SK-N-MC (cell line): ENCODE data around the gene PARD3B.

Experiments used
- EZH2 ChIP-seq: fragments of 200-600 bp; sonication (generic); IDR thresholded peaks from one replicate; pipeline ENCODE4 v1.6.1; 2017; ENCODE audit warnings: antibody characterized with exemption
- FOXP2 ChIP-seq: optimal IDR thresholded peaks from 2 replicates; pipeline ENCODE3; 2011; ENCODE audit warnings: mild to moderate bottlenecking, moderate library complexity; ENCODE audit not compliant: insufficient read depth; ENCODE audit errors: extremely low read length, control extremely low read depth
- POLR2AphosphoS5 ChIP-seq: IDR thresholded peaks from 2 replicates; pipeline ENCODE4 v1.6.1; 2012; ENCODE audit warnings: mild to moderate bottlenecking, low read depth, low read length, borderline replicate concordance

DNA sequence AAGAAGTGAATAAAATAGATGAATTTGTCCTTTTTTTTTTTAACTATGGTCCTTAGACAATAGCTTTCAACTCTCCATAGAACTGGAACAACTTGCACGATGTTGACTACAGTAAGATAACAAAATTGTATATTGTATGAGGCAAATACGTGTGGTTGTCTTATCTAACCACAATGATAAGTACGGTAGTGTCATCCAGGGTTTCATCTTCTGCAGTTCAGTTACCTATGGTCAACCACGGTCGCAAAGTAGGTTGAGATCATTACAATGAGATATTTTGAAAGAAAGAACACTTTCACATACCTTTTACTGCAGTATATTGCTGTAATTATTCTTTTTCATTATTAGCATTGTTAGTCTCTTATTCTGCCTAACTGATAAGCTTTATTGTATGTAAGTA lies 295.2 kb downstream of the PARD3B start:
- no peak for TF ChIP-seq POLR2AphosphoS5
- TF ChIP-seq EZH2 = no peak
- no peak for TF ChIP-seq FOXP2
